Right lobe of liver (tissue), 4 donors: ENCODE data around the gene CSF2.

ENCODE experiments used
- POLR2A ChIP-seq: fragments of 450-650 bp; IDR thresholded peaks from one replicate; pipeline ENCODE4 v1.6.1; 2017; ENCODE audit warnings: antibody characterized with exemption, mild to moderate bottlenecking
- TF ChIP-seq, protein P1 (sequence below), 4 donors: fragments of 200-600 bp in 3 of 4; fragments of 450-650 bp in 1 of 4; IDR thresholded peaks; one replicate each; pipeline versions ENCODE4 v1.5.1 to v1.8.0; 2016 to 2022; ENCODE audit warnings: antibody characterized with exemption in 4 of 4, mild to moderate bottlenecking in 2 of 4
- donor health status: DM: no; HTN: no; CAD: no.
- donor health status: DM: no; HTN: no; CAD: no.
- donor health status: DM: no; HTN: yes; CAD: no.

DNA sequence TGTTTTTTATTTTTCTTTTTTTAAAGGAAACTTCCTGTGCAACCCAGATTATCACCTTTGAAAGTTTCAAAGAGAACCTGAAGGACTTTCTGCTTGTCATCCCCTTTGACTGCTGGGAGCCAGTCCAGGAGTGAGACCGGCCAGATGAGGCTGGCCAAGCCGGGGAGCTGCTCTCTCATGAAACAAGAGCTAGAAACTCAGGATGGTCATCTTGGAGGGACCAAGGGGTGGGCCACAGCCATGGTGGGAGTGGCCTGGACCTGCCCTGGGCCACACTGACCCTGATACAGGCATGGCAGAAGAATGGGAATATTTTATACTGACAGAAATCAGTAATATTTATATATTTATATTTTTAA lies 2.1 kb downstream of the CSF2 start:
- TF ChIP-seq, protein P1, sequence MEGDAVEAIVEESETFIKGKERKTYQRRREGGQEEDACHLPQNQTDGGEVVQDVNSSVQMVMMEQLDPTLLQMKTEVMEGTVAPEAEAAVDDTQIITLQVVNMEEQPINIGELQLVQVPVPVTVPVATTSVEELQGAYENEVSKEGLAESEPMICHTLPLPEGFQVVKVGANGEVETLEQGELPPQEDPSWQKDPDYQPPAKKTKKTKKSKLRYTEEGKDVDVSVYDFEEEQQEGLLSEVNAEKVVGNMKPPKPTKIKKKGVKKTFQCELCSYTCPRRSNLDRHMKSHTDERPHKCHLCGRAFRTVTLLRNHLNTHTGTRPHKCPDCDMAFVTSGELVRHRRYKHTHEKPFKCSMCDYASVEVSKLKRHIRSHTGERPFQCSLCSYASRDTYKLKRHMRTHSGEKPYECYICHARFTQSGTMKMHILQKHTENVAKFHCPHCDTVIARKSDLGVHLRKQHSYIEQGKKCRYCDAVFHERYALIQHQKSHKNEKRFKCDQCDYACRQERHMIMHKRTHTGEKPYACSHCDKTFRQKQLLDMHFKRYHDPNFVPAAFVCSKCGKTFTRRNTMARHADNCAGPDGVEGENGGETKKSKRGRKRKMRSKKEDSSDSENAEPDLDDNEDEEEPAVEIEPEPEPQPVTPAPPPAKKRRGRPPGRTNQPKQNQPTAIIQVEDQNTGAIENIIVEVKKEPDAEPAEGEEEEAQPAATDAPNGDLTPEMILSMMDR (IDR thresholded peaks at IDR 0.05), result no peak
- no peak for TF ChIP-seq POLR2A
